Measurements from ENCODE around the gene TMTC1. TPM values are rescaled to one million over a fixed set of nuclear protein-coding genes. Genes with fewer than 3 reads are reported as not detected.

Gene TMTC1
- total RNA-seq, 1 donor = 0.27 TPM

DNA sequence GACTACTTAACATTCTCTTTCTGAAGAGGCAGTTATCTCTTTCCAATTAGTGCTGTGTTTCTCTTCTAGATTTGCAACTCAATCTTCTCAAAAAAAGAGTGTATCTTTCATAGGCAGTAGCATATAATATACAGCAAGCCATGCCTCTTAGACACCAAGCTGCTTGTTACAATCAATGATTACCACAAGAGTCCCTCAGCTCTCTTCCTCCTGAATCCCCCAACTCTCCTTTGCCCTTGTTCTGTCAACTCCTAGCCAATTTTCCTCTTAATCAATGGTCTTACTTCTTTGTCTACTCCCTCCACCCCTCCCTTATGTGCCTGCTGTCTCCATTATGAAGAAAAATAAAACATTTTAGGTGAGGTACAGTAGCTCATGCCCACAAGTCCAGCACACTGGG is 2.6 kb downstream of the TMTC1 start:
- DNase-seq (ENCODE audit: low read depth in 2 of 3, low spot score in 2 of 3) = no peak

DNA sequence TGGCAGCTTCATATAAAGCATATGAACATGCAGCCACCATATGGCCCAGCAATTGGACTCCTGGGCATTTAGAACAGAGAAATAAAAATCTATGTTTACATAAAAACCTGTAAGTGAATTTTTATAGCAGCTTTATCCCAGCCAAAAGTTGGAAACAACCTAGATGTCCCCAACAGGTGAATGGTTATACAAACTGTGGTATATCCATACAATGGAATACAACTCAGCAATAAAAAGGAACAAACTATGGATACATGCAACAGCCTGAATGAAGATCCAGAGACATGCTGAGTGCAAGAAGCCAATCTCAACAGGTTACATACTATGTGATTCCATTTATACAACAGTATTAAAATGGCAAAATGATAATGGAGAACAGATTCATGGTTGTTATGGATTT is 3.7 kb downstream of the TMTC1 start:
- DNase-seq (ENCODE audit: low read depth in 2 of 3, low spot score in 2 of 3) = no peak

DNA sequence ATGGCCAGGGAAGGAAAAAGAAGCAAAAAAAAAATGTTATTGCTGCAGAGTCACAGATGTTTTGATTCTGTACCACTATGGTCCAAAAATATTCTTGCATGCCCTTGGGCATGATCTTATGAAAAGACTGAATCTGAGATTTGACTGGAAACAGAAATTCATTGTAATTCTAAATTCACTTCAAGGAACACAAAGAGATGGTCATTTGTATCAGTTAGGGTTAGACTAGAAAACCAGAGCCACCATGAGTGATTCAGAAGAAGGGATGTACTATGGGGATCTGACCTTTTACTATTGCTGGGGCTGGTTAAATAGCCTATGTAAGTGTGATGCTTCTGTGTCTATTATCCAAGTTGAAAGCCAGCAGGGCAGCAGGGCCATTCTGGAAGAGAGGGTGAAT is 5.2 kb downstream of the TMTC1 start:
- DNase-seq (ENCODE audit: low read depth in 2 of 3, low spot score in 2 of 3) = no peak

DNA sequence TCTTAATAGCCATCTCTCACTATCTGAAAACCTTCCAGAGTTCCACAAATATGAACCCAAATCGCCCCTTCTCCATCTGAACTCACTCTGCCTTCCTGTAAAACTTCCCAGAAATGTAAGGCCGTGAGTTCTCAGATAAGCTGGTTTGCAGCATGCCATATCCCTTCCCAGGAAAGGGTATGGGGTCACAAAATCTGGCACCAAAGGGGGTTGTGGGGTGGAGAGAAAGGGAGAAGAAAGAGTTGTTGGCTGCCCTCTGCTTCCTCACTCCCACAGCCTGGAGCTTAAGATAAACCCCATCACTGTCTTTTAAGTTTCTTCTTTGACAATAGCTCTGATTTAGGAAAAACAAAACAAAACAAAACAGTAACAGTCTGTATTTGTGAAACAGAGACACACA is 10.7 kb downstream of the TMTC1 start:
- DNase-seq (ENCODE audit: low read depth in 2 of 3, low spot score in 2 of 3) = no peak

DNA sequence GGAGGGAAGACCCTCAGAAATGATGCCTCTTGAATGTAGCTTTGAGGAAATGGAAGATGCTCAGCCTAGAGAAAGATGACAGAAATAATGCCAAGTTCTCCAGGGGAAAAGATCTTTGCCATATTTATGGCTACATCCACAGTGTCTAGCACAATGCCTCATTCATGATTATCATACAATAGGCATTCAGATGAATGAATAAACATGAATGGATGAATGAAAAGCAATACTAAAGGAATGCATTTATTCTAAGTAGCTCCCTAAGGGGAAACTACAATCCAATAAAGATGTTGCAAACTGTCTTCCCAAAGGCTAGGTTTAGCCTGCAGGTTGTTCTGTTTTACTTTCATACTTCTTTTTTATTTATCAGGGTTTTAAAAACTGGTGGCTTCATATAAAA is 12.0 kb downstream of the TMTC1 start:
- no peak for DNase-seq (ENCODE audit: low read depth in 2 of 3, low spot score in 2 of 3)

DNA sequence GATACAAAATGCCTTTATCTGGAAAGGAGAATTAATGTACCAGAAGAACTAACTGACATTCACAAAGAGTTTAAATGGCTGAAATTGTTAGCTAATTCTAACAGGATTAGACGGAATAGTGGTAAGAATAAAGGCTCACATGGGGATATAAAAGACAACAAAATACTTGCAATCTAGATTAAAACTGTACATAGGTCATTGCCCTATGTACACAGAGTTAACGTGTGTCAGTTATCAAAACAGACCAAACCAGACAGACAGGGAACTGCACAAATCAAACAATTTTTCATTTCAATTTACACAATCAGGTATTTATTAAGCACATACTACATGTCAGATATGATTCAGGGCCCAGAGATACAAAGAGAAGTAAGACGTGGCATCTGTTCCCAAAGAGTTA is 12.6 kb downstream of the TMTC1 start:
- no peak for DNase-seq (ENCODE audit: low read depth in 2 of 3, low spot score in 2 of 3)

DNA sequence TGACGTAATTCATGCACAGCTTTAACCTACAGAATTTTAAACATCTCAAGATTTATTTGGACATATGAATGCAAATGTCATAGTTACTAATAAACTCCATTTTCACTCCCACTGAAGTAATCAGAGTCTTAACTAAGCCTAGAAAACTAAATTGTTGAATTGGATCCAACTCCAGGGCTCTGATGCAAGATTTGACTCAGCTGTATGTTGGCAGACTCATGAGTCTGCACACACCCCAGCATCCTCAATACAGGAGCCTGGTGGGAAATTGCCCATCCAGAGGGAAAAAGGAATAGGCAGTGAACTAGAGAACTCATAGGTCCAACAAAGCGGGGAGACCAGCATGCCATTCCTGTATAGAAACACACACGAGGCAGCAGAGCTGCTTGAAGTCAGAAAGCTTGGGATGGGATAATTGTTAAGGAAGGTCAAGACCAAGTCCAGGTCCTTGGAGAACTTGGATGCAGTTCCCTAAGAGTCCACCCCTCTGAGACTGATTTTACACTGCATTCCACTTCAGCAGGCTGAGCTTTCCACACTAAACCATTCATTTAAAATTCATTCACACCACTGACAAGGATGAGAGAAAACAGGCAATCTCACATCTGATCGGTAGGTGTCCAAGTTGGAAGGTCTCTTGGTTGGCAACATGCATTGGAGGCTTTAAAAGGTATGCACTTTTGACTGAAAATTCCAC is 14.4 kb downstream of the TMTC1 start:
- DNase-seq (ENCODE audit: low read depth in 2 of 3, low spot score in 2 of 3) = no peak

DNA sequence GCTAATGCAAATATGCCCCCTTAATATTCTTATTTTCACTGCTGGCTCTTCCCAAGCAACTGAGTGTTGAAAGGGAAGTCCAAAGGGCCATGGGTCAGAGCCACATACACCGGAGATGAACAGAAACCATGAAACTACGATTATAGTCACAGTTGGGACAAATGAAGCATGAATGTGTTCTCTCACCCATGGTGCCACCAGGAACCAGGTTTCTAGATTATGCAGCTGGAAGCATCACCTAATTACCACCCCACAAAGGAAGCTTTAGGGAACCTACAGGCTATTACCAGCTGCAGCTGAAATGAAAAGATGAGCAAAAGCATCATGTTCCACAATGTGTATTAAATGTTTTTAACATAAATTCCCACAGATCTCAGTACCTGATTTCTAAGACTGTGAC is 15.4 kb downstream of the TMTC1 start:
- no peak for DNase-seq (ENCODE audit: low read depth in 2 of 3, low spot score in 2 of 3)

DNA sequence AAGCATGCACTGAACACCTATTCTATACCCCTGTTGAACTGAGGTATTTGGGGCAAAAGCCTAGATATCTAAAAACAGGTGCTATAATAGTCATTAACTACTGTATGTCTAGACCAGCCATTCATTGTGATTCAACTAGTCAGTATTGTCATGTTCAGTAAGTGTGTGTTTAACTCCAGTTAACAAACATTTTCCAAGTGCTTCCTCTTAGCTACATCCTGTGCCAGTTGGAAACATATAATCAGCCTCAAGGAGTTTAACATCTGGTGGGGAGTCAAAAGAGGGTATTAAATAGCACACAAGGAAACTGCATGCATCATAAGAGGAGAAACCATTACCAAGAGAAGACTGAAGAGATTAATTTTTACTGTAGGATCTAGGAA is 20.4 kb downstream of the TMTC1 start:
- no peak for DNase-seq (ENCODE audit: low read depth in 2 of 3, low spot score in 2 of 3)

DNA sequence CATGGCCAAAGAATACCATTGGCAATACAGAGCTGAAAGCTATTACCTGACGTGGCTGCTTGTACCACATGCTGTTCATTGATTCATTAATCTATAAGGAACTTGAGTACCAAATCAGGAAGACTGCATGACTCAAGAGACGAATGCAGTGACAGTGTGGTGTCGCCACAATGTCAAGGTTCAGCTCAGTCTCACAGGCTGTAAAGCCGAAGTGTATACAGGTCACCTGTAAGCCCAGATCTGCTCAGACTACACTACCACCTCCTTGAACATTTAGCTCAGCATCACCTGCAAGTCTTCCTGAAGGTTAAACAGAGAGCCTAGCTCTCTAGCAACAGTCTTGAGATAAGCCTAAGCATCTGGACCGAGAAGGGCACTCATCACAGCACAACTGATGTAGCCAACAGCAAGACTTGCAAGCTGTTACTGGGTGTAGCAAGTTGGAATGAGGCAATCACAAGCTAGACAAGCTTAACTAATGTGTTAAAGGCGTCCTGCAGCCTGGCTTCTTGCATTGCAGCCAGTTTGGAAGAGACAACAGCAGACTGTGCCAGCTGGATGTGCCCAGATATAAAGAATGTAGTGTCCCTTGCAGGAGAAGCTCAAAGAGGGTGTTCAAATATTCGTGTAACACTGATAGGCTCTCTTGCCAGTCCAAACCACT is 21.0 kb downstream of the TMTC1 start:
- DNase-seq (ENCODE audit: low read depth in 2 of 3, low spot score in 2 of 3) = no peak

DNA sequence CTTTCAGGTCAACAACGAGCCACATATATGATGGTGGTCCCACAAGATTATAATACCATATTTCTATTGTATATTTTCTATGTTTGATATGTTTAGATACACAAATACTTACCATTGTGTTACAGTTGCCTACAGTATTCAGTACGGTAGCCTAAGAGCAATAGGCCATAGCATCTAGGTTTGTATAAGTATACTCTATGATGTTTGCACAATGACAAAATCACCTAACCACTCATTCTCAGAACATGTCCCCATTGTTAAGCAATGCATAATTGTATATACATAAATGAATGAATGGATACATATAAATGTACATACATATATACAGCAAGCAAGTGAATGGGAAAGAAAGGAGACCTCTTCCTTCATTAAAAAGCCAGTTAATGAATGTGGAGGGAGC is 23.8 kb downstream of the TMTC1 start:
- no peak for DNase-seq (ENCODE audit: low read depth in 2 of 3, low spot score in 2 of 3)

DNA sequence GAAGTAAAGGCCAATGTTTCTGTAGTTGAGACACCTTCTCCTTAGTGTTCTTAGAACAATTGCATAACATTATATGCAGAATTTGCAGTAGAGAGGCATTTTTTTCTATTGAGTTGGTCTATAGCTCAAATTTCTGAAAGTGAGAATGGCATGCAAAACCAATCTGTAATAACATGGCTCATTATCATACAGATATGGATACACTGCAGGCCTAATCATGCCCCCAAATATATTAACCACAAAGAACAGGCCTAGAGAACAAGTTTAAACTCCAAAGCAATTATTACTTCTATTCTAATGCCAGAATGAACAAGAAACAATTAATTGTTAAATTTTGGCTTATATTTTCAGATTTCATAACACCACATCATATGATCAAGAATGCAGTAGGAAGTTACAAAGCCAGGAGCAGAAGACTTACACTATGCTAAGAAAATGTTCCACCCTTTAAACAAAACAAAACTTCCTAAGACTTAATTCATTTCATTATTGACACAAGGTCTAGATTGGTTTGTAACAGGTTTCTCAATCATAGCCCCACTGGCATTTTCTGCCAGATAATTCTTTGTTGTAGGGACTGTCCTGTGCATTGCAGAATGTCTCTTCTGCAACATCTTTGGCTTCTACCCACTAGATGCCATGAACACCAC is 26.9 kb downstream of the TMTC1 start:
- DNase-seq (ENCODE audit: low read depth in 2 of 3, low spot score in 2 of 3) = no peak

DNA sequence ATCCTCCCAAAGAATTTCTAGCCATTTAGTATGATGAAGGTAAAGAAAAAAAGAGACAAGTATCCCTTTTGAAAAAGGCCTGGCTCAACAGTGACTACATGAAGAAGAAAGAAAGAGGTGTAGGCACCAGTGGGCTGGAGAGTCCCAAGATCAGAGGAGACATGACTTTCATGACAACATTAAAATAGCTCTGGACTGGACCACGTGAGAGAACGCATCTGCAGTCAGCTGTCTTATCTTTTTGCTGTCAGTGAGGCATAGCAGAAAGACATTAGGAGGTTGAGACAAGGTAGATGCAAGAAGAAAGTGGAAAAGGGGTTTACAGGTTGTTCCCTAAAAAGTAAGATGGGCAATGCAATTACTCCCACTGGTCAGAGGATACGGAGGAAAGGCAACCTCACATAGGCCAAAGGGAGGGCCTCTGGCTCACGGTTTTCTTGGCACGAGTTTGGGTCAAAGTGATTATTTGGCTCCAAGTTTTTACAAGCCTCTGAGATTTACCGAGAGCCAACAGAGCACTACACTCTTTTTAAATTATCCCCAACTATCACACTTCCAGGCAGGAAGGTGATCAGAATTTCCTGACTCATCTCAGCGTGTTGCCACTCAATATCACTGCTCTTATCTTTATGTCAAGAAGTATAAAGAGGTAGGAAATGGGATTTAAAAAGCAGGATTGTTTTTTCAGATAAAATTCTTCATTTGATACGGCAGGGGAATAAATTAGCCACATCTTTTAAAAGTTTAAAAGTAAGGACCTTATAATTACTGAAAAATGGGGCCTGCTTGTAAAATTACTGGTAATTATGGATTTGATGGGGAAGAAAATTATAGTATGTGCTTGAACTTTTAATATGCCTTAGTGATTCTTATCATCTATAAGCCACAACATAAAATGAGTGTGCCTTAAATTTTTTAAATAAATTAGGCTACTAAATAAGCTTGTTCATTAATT is 29.2 kb downstream of the TMTC1 start:
- DNase-seq (ENCODE audit: low read depth in 2 of 3, low spot score in 2 of 3) = no peak

DNA sequence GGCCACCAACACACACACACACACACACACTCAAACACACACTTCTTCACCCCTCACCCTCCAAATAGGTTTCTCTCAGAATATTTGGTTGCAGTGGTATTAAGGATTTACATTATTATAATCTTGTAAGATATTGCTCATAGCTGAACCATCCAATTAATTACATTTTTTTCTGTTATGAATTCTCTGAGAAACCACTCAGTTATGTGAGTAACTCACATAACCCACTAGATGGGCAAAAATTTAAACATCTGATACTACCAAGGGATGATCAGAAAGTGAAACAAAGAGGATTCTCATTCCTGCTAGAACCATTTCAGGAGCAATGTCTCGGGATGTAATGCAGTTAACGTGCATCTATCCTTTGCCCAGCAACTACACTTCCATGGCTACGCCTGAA is 31.6 kb downstream of the TMTC1 start:
- DNase-seq (ENCODE audit: low read depth in 2 of 3, low spot score in 2 of 3) = no peak

DNA sequence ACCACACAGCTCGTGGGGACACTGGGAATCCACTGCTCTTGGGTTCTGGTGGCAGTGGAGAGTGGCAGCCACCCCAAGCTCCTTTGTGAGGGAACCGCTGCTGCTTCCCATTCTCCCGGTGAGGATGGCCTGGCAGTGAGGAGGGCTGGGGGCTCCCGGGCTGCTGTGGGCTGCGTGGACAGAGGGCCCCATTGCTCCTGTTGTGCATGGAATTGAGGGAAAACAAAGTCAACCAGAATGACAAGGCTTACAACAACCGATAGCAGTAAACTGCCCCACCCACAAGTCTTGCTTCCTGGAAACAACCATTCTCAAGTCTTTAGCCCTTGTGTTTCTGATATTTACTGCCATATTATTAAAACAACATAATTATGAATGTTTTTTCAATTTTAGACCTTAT is 32.1 kb downstream of the TMTC1 start:
- DNase-seq (ENCODE audit: low read depth in 2 of 3, low spot score in 2 of 3) = no peak

DNA sequence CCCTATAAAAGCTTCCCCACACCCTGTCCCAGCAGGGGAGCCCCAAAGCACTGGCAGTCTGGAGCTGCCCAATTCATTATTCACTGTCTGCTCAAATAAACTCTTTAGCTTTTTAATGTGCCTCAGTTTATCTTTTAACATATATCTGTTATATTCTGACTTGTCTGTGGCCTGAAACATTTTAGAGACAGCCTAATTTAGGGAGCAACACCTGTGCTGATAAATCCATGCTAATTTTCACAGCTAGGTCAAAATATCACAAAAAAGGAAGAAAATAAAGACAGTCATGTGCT is 32.9 kb downstream of the TMTC1 start:
- no peak for DNase-seq (ENCODE audit: low read depth in 2 of 3, low spot score in 2 of 3)

DNA sequence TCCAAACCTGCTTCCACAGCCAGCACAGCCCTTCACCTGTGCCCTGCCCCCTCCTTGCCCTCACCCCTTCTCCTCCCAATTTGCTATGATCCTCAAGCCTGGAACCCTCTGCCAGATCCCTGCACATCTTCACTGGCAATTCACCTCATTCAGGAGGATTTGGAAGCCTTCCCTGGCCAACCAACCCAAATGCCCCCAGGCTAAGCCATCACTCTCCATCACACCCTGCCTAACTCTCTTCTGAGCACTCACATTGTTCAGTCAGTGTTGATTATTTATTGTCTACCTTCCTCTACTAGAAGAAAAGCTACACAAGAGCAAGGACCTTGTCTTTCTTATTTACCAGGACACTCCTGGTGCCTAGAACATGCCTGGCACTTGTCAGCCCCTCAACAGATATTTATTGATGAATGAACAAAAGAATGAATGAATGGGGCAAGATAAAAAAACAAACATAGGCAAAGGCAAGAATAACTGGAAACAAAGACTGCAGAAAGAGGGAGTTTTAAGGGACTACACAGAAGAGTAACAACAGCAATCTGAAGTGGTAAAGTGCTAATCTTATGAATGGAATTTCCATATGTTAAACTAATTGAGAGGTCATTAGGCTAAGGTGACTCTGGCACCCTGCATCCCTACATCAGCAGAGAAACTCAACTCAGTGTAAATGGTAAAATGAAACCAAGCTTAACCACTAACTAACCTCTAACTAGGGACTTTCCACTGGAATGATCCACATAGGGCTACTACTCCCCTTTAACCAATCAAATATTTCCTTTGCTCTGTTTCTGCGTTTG is 33.4 kb downstream of the TMTC1 start:
- no peak for DNase-seq (ENCODE audit: low read depth in 2 of 3, low spot score in 2 of 3)

DNA sequence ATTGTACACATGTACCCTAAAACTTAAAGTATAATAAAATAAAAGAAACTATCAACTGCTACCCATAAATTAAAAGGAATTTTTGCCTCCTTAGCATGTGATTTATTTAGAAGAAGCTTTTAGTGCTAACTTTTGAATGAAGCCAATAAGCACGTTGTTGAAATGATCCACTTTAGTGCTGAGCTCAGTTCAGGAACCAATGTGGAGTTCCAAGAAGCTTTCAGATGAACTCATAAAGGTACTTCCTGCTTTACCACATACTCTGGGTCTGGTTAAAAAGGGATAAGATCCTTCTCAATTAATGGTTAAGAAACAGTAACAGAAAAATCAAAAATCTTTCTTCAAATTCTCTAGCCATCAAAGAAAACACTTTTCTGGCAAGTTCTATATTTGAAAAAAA is 39.4 kb downstream of the TMTC1 start:
- DNase-seq (ENCODE audit: low read depth in 2 of 3, low spot score in 2 of 3) = no peak

DNA sequence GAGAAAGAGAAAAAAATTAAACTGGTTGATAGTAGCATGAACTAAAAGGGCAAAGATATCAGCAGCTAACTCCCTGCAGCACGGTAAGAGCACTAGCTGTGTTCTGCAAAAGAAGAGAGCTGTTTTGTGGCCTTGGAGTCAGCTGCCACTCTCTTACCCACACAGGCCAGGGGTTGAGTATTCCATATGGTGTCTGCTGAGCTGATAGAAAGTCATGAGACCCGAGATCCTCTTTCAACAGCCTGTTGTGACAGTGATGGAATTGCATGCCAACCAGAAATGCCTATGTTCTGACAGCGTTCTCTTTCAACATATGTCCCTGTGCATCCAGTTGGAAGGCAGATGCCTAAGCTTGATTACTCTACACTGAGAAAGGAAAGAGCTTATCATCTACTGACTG is 39.9 kb downstream of the TMTC1 start:
- no peak for DNase-seq (ENCODE audit: low read depth in 2 of 3, low spot score in 2 of 3)

DNA sequence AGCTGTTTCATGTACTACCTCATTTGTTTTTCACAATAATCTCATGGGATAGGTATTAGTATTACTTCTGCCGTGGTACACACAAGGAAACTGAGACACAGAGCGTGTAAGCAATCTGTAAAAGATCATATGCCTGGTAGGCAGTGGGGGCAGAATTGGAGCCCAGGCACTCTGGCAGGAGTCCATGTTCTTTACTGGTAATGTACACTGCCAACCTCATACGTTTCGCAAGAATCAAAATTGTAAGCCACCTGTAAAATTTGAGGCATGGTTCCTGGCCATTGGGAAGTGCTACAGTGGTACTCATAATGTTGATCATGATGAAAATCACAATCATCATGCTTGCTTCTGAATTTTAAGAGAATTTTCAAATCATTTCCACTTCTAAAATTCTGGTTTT is 40.7 kb downstream of the TMTC1 start:
- DNase-seq (ENCODE audit: low read depth in 2 of 3, low spot score in 2 of 3) = no peak

DNA sequence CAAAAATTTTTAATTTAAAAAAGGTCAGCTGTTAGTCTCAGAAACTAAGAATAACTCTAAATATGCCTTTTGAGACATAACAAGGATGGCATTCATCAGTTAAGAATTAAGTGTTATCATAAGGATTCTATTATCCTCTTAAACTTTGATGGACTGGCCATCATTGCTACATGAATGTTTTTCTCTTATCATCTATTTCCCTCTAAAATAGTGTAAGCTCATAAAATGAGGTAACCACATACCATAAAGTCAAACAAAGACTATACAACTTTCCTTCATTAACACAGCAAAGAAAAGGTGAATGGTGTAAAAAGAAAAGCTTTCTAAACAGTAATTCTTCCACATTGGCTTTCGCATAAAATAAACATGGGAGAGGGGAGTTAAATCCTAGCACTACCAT is 41.1 kb downstream of the TMTC1 start:
- no peak for DNase-seq (ENCODE audit: low read depth in 2 of 3, low spot score in 2 of 3)

Measured in hematopoietic multipotent progenitor cell (in vitro differentiated cells).